Mammary epithelial cell (primary cell): ENCODE data around the gene FBXL3.

Experiments used
- EZH2 ChIP-seq: IDR thresholded peaks from 2 replicates; pipeline ENCODE4 v1.6.1; 2012; ENCODE audit warnings: low read length, inconsistent platforms, borderline replicate concordance
- TF ChIP-seq, protein P1 (sequence below), 2 donors: IDR thresholded peaks in 1 of 2; conservative IDR thresholded peaks in 1 of 2; 2 replicates each; pipeline ENCODE4 v1.5.1; 2011 to 2012; ENCODE audit warnings: inconsistent platforms in 2 of 2, low read length in 2 of 2, mild to moderate bottlenecking in 2 of 2, control low read depth in 1 of 2, low read depth in 1 of 2; ENCODE audit not compliant: insufficient read depth in 1 of 2; ENCODE audit errors: extremely low read depth in 1 of 2

- TF ChIP-seq, protein P1, sequence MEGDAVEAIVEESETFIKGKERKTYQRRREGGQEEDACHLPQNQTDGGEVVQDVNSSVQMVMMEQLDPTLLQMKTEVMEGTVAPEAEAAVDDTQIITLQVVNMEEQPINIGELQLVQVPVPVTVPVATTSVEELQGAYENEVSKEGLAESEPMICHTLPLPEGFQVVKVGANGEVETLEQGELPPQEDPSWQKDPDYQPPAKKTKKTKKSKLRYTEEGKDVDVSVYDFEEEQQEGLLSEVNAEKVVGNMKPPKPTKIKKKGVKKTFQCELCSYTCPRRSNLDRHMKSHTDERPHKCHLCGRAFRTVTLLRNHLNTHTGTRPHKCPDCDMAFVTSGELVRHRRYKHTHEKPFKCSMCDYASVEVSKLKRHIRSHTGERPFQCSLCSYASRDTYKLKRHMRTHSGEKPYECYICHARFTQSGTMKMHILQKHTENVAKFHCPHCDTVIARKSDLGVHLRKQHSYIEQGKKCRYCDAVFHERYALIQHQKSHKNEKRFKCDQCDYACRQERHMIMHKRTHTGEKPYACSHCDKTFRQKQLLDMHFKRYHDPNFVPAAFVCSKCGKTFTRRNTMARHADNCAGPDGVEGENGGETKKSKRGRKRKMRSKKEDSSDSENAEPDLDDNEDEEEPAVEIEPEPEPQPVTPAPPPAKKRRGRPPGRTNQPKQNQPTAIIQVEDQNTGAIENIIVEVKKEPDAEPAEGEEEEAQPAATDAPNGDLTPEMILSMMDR (conservative IDR thresholded peaks at IDR 0.05 in 1 of 2, IDR thresholded peaks at IDR 0.05 in 1 of 2; ENCODE audit: extremely low read depth in 1 of 2, insufficient read depth in 1 of 2, low read depth in 1 of 2, low read length in 2 of 2) = no peak
- no peak for TF ChIP-seq EZH2
These were observed 35.5 kb downstream of the FBXL3 start for GRCh38 chr13:76991432-76991795.
